Measurements from ENCODE around the gene SH3RF2.

Gene SH3RF2

GRCh38 chr5:146051678-146052077, 115.3 kb downstream of the SH3RF2 start:
- no peak for DNase-seq

GRCh38 chr5:146052780-146053179, 116.4 kb downstream of the SH3RF2 start:
- no peak for DNase-seq

DNA sequence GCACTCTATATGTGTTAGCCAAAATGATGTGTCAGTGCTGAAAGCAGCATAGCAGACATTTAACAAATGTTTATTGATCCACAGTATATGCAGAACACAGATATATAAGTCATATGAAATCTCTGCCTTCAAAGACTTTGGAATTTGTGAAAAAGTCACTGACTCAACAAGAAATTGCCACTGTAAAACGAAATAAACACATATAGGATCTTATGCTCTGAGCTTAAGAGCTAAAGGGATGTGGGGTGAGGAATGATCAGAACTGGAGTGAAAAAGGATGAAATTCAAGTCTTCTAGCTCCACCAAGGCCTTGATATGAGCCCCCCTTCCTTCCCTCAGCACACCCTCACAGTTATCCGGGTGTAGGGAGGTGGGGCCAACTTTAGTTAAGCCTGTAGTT, 119.1 kb downstream of the SH3RF2 start:
- DNase-seq: no peak

- DNase-seq: no peak
Observed at GRCh38 chr5:146059460-146060220, 123.3 kb downstream of the SH3RF2 start.

- no peak for DNase-seq
Observed at GRCh38 chr5:146060221-146060585, 123.8 kb downstream of the SH3RF2 start.

GRCh38 chr5:146066968-146067367, 130.6 kb downstream of the SH3RF2 start:
- no peak for DNase-seq

DNA sequence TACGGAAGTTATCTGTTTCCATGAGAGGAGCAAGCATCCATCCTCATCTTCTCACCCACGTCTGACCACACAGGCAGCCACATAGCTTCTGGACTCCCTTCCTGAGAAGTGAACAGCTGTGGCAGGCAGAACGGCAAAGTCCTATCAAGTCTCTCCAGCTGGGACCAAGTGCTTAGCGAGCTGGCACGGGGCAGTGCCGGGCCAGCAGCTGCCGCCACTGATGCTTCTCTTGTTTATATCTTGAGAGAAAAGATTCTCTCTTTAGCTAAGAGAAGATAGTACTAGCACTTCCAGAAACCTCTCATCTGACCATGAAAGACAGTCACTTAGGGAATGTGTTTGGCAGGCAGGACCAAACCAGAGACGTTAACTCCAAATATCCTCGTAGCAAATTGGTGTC, 131.8 kb downstream of the SH3RF2 start:
- no peak for DNase-seq

DNA sequence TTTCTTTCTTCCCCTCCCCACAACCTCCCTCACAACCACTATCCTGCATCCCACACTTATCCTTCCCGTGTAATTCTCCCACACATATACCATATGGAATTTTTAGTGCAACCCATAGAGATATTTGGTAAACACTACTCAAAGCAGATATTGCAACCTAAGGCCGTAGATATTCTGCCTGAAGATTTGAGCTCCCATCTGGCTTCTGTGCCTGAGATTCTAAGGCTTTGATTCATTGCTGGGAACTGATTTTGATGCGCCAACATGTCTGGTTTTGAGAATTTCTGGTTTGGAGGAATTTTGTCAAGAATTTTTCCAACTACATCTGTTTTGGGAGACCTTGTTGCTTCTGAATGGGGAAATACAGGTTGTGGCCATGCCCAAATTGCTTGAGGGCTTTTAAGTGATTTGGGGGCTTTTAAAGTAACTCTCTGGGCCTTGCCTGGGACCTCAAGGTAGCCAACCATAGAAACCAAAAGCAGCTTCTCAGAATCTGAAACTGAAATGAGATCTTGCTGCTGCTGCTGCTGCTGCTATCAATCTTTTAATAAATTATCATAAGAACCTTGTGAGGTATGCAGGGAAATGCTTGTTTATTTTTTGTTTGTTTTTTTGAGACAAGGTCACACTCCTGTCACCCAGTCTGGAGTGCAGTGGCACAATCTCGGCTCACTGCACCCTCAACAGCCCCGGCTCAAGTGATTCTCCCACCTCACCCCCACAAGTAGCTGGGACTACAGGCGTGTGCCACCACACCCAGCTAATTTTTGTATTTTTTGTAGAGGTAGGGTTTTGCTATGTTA, 132.8 kb downstream of the SH3RF2 start:
- DNase-seq: no peak

GRCh38 chr5:146069780-146070099, 133.4 kb downstream of the SH3RF2 start:
- DNase-seq: no peak

GRCh38 chr5:146070746-146071145, 134.4 kb downstream of the SH3RF2 start:
- no peak for DNase-seq

GRCh38 chr5:146071171-146071570, 134.8 kb downstream of the SH3RF2 start:
- no peak for DNase-seq

GRCh38 chr5:146072595-146072994, 136.2 kb downstream of the SH3RF2 start:
- DNase-seq: no peak

- DNase-seq: no peak
Observed at GRCh38 chr5:146073239-146073900, 137.0 kb downstream of the SH3RF2 start.

- no peak for DNase-seq
Observed at GRCh38 chr5:146076028-146076427, 139.7 kb downstream of the SH3RF2 start.

DNA sequence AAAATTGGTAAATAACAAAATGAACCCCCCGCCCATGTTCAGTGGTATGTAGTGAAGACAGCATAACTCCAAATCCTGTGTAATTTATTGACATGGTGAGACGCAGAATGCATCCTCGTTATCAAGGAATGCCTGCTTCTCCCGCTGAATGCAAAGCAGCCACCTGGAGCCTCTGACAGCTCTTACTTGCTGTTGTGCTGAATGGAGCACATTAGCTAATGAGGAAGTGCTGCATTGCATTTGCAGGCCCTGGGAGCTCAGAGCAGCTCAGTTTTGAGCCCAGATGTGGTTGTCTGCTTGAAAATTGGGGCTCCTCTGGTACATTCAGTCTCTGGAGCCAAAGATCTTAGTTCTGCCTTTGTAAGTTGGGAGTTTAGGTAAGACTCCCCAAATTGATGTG, 140.1 kb downstream of the SH3RF2 start:
- no peak for DNase-seq

GRCh38 chr5:146078566-146078965, 142.2 kb downstream of the SH3RF2 start:
- DNase-seq: no peak

GRCh38 chr5:146079695-146080373, 143.5 kb downstream of the SH3RF2 start:
- DNase-seq: no peak

DNA sequence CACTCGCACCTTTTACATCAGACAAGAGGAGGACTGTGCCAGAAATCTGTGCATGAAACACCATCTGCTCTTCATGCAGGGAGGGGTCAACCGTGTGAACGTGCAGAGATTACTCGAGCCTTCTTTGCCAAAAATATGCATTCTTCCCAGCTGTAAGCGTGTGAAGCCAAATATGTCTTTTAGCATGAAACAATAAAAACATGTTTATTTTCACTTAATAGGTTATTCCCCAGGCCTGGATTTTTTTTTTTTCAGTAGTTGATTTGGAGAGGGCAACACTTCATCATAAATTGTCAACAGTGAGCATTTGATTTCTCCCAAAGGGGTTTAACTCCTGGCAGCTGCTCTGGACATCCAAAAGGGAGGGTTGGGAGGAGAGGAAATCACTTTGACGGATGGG, 145.2 kb downstream of the SH3RF2 start:
- DNase-seq: no peak

GRCh38 chr5:146082798-146083197, 146.4 kb downstream of the SH3RF2 start:
- DNase-seq: no peak

- no peak for DNase-seq
Observed at GRCh38 chr5:146084376-146084775, 148.0 kb downstream of the SH3RF2 start.

GRCh38 chr5:146088098-146088497, 151.7 kb downstream of the SH3RF2 start:
- no peak for DNase-seq

- DNase-seq: no peak
Observed at GRCh38 chr5:146089287-146089686, 152.9 kb downstream of the SH3RF2 start.

DNA sequence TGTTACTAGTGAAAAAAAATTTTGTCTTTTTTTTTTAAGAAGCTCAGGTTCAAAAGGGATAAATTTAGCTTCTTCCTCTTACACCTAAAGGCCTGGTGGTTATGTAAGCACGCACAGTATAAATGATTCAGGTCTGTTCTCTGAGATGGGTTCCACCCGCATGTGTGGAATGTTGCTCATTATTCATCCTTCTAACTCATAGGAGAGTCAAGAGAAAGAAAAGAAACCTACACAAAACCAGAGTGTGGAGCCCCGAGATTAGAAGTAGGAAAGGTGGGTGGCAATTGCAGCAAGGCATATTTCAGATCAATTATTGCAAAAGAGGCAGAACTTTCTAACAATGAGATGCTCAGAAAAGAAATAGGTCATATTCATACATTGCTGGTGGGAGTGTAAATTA, 155.5 kb downstream of the SH3RF2 start:
- DNase-seq: no peak

Data from cortex of kidney (tissue), 1 donor.